Activated naive CD4-positive, alpha-beta T cell treated with Interleukin-2 at 50 U/mL for 16 hours (primary cell): ENCODE measurements around the gene INPP5A.

Experiments
- DNase-seq: peaks from one replicate; pipeline ENCODE4 v3.0.0-alpha.2; 2020

The INPP5A gene

GRCh38 chr10:132712291-132712690 is 174.7 kb downstream of the INPP5A start:
- DNase-seq: no peak

GRCh38 chr10:132712743-132713142 is 175.2 kb downstream of the INPP5A start:
- no peak for DNase-seq

- no peak for DNase-seq
These were observed 176.0 kb downstream of the INPP5A start for GRCh38 chr10:132713421-132714095.

GRCh38 chr10:132714096-132714985 is 176.8 kb downstream of the INPP5A start:
- no peak for DNase-seq

GRCh38 chr10:132714986-132715775 is 177.6 kb downstream of the INPP5A start:
- DNase-seq: no peak

GRCh38 chr10:132715776-132716680 is 178.4 kb downstream of the INPP5A start:
- DNase-seq: no peak

GRCh38 chr10:132716691-132717490 is 179.3 kb downstream of the INPP5A start:
- no peak for DNase-seq

- no peak for DNase-seq
These were observed 184.1 kb downstream of the INPP5A start for GRCh38 chr10:132721725-132722124.

GRCh38 chr10:132722394-132723329 is 185.1 kb downstream of the INPP5A start:
- no peak for DNase-seq

GRCh38 chr10:132723330-132723970 is 185.9 kb downstream of the INPP5A start:
- no peak for DNase-seq

GRCh38 chr10:132724446-132724845 is 186.9 kb downstream of the INPP5A start:
- DNase-seq: no peak

- DNase-seq: no peak
These were observed 187.6 kb downstream of the INPP5A start for GRCh38 chr10:132725202-132725601.

GRCh38 chr10:132726194-132726593 is 188.6 kb downstream of the INPP5A start:
- no peak for DNase-seq

GRCh38 chr10:132726951-132727350 is 189.4 kb downstream of the INPP5A start:
- DNase-seq: no peak

- DNase-seq: no peak
These were observed 189.8 kb downstream of the INPP5A start for GRCh38 chr10:132727411-132727810.

- DNase-seq: no peak
These were observed 190.7 kb downstream of the INPP5A start for GRCh38 chr10:132728321-132728720.

- no peak for DNase-seq
These were observed 191.2 kb downstream of the INPP5A start for GRCh38 chr10:132728741-132729140.

GRCh38 chr10:132729810-132730572 is 192.4 kb downstream of the INPP5A start:
- DNase-seq: no peak

- no peak for DNase-seq
These were observed 193.0 kb downstream of the INPP5A start for GRCh38 chr10:132730573-132730953.
